SK-N-SH (cell line): ENCODE data around the gene PGM2L1.

Experiments used
- CTCF ChIP-seq: fragments of 200-600 bp; sonication (generic); IDR thresholded peaks from 2 replicates; pipeline ENCODE4 v1.6.1; 2017; ENCODE audit warnings: antibody characterized with exemption, mild to moderate bottlenecking, moderate library complexity
- FOXJ3 ChIP-seq: sonication (generic); formaldehyde crosslinking; IDR thresholded peaks from 2 replicates; pipeline ENCODE4 v1.5.1; 2020; ENCODE audit warnings: mild to moderate bottlenecking, missing genetic modification reagents

GRCh38 chr11:74332291-74332690, 65.9 kb downstream of the PGM2L1 start:
- TF ChIP-seq CTCF (no peak), FOXJ3 (no peak)
